GM18507 (cell line): Measurements from ENCODE around the gene TSHZ2.
"Not testable (repeated sequence)": the region's sequence is repeated elsewhere in the genome, so short reads cannot be mapped to it uniquely, and the experiment has no call there.

ENCODE experiments used
- DNase-seq: peaks from one replicate; pipeline ENCODE4 v3.0.0; 2011; ENCODE audit warnings: low read depth; ENCODE audit not compliant: insufficient read length; ENCODE audit errors: extremely low spot score
- FAIRE-seq: peaks from 2 replicates; lab custom pipeline; 2011; peaks lifted over from hg19 to GRCh38; lab: Jason Lieb, UNC

Gene TSHZ2

GRCh38 chr20:53487461-53488200 is 515.5 kb downstream of the TSHZ2 start:
- DNase-seq (no peak), FAIRE-seq (no peak)

GRCh38 chr20:53488775-53489272 is 516.7 kb downstream of the TSHZ2 start:
- DNase-seq: no peak
- FAIRE-seq: no peak

DNA sequence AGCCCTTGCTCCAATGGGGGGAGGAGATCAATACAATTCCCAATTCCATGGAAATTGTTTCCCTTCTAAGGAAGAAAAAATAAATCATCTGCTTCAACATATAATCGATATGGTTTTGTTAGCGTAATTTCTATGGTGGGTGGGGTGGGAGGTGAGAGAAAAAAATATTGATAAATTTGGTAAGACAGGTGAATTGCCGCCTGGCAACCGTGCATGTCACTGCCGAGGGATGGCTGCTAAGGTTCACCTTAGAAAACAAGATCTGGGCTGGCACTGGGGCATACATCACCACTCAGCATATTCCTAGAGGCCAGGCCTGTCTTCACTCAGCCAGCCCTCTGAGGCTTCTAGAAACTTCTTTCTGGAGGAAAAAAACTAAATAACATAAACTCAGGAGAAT is 517.4 kb downstream of the TSHZ2 start:
- FAIRE-seq (no peak), DNase-seq (no peak)

DNA sequence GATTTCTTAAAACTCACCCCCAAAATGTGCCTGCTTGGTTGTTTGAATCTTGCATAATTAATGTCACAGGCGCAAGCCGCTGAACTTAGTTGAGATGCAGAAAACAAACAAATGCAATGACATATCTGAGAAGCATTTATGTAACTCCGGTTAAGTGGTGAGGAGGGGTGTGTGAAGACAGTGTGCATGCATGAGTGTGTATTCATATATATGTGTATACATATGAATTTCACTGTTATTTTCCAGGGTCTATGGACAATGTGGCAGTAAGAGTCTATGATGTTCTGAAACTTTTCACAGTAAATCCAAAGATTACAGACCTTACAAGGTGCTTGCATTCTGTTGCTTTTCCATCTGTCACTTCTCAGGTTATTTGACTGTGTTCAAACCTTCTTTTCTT is 518.5 kb downstream of the TSHZ2 start:
- FAIRE-seq (no peak), DNase-seq (no peak)

GRCh38 chr20:53491462-53491861 is 519.3 kb downstream of the TSHZ2 start:
- no peak for FAIRE-seq
- no peak for DNase-seq

- FAIRE-seq (no peak), DNase-seq (no peak)
Measured at GRCh38 chr20:53492212-53492611, 520.1 kb downstream of the TSHZ2 start.

- DNase-seq (no peak), FAIRE-seq (no peak)
Measured at GRCh38 chr20:53493311-53493857, 521.2 kb downstream of the TSHZ2 start.

- FAIRE-seq: no peak
- no peak for DNase-seq
Measured at GRCh38 chr20:53494753-53495152, 522.6 kb downstream of the TSHZ2 start.

GRCh38 chr20:53495398-53496092 is 523.4 kb downstream of the TSHZ2 start:
- DNase-seq: no peak
- no peak for FAIRE-seq

DNA sequence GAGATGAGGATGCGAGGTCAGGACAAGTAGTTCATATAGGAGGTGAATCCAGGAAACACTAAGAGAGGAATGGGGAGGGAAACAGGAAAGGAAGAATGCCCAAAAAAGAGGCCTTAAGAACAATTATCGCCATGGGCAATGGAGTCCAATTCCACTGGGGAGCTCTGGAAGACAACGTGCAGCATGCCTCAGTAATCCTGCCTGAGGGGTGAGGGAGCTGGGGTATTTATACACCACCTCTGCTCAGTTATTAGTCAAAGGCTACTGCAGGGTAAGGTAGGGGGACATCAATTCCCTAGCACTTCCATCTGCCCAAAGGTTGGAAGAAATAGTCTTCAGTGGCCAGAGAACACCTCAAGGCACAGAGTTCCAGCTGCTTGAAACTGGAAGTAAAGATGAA is 525.1 kb downstream of the TSHZ2 start:
- FAIRE-seq (no peak), DNase-seq (no peak)

DNA sequence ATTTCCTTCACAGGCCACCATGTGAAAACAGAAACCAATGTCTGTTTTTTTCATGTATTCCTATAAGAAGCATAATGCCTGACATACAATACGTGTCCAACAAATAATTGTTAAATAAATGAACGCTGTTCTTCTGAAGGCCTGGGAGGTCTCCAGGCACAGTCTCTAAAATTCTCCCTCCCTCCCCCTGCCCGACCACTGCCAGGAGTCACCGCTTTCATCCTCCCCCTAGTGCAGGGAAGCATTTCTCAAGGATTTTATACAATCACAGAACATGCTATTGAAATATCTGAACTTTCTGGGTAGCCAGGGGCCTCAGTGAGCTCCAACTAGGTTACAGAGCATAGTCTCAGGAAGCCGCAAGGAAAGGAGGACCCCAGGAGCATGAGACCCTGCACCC is 526.2 kb downstream of the TSHZ2 start:
- DNase-seq (no peak), FAIRE-seq (no peak)

DNA sequence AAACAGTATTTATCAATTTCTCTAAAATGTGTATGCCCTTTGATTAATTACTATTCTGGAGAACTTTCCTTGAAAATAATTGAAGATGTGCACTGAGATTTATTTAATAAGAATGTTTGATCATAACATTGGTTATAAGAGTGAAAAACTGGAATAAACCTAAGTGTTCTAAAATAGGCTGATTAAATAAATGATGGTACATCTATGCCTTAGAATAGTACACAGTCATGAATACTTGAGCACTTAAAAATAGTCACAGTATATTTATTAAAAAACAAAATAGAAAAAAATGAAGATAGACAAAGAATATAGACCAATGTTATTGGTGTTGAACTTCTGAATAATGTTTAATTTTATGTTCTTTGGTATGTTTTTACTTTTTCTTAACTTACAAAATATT is 528.5 kb downstream of the TSHZ2 start:
- FAIRE-seq: no peak
- DNase-seq: no peak

- DNase-seq (no peak), FAIRE-seq (no peak)
Measured at GRCh38 chr20:53502820-53503219, 530.7 kb downstream of the TSHZ2 start.

DNA sequence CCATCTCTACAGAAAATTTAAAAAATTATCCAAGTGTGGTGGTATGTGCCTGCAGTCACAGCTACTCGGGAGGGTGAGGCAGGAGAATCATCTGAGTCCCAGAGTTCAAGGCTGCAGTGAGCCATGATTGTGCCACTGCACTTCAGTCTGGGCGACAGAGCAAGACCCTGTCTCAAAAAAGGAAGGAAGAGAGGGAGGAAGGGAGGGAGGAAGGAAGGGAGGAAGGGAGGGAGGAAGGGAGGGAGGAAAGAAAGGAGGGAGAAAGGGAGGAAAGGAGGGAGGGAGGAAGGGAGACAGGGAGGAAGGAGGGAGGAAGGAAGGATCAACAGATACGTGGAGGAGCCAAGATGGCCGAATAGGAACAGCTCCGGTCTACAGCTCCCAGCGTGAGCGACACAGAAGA is 531.4 kb downstream of the TSHZ2 start:
- DNase-seq (no peak), FAIRE-seq (no peak)

DNA sequence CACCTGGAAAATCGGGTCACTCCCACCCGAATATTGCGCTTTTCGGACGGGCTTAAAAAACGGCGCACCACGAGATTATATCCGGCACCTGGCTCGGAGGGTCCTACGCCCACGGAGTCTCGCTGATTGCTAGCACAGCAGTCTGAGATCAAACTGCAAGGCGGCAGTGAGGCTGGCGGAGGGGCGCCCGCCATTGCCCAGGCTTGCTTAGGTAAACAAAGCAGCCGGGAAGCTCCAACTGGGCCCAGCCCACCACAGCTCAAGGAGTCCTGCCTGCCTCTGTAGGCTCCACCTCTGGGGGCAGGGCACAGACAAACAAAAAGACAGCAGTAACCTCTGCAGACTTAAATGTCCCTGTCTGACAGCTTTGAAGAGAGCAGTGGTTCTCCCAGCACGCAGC is 531.9 kb downstream of the TSHZ2 start:
- not testable (repeated sequence) for FAIRE-seq

DNA sequence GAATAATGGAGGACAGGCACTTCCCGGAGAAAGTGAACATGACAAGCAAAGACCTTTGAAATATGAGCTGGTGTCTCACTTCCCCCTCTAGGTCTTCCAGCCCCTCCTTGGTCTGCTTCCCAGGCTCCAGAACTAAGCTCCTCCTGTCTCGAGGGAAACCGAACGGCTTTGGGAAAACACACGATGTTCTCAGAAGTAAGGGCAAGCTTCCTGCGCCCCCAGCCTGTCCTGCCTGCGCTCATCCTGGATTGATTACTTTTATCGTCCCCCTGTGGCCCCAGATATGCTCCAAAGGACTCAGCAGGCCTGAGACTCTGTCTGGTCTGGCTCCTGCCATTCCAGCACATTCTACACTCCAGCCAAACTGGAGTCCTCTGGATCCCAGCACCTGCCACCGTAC is 538.1 kb downstream of the TSHZ2 start:
- DNase-seq (no peak), FAIRE-seq (no peak)

More for the DNA sequence above, 531.9 kb downstream of the TSHZ2 start:
- not testable (repeated sequence) for DNase-seq

GRCh38 chr20:53510704-53511103 is 538.5 kb downstream of the TSHZ2 start:
- FAIRE-seq (no peak), DNase-seq (no peak)

GRCh38 chr20:53512076-53512475 is 539.9 kb downstream of the TSHZ2 start:
- FAIRE-seq: no peak
- DNase-seq: no peak

DNA sequence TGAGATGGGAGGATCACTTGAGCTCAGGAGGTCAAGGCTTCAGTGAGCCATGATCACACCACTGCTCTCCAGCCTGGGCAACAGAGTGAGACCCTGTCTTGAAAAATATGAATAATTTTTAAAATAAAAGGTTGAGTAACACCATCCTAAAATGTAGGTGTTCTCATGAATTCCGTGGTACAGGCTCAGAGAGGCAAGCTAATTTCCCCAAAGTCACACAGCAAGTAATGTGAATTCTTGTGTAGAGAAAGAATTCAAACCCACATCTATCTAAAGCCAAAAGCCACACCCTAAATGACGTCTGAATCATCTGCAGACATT is 541.0 kb downstream of the TSHZ2 start:
- DNase-seq (no peak), FAIRE-seq (no peak)

DNA sequence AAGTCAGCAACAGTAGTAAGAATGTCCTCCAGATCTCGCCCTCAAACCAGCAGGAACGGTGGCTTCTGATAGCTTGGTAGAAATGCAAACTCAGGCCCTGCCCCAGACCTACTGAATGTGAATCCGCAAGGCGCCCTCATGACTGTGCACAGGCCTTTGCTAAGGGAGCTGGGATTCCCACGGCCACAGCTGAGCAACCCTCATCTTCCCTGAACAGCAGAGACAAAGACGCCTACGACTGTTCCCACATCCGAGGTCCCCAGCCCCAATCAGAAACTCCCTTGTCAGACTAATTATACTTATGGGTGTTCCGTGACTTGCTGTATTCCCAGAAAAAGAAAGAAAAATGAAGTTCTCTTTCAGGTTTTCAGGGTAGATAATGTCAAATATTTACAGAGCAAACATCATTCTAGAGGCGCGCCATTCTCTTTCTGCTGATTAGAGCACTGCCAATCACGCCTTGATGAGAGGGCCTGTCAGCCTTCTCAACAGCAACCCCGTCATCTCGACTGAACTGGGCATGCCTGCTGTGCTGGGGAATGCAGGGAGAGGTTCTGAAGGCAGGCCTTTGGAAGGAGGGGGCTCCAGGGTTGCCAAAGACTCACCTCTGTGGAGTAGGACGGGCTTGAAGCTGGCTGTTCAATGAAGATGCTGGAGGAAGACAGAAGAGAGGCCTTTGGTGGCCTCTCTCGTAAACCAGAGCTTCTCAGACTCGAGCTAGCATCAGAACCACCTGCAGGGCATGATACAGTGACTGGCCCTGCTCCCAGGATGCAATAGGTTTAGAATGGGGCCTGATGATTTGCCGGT is 541.5 kb downstream of the TSHZ2 start:
- no peak for FAIRE-seq
- no peak for DNase-seq
